ENCODE results near the gene PALM2AKAP2. TPM values are rescaled to one million over a fixed set of nuclear protein-coding genes. Genes with fewer than 3 reads are reported as not detected.

PALM2AKAP2 gene
- total RNA-seq, 1 experiment from 2014 or later, result not detected

DNA sequence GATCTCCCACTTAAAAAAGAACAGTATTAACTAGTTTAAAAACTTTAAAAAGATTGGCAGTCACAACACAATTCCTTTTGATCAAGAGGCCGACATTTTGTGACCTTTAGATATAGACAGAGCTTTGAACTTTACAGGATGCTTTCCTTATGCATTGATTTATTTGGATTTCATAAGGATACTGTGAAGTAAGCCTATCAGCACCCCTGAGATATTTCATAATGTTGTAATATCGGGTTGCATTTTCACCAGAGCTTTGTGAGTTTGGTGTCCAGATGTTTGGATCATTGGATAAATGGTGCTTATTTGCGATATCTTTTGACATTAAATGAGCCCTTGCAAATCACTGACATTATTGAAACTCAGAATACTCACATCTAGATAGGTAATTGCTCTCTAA lies 7.7 kb downstream of the PALM2AKAP2 start:
- Mint-ChIP-seq H3K27me3 (ENCODE audit: unreplicated experiment) (peaks cover 4% of the 10 kb centered on the region), H3K9me3 (ENCODE audit: low read depth, unreplicated experiment) (no peaks in the 10 kb centered on the region), H3K4me3 (ENCODE audit: low read depth, unreplicated experiment) (no peak overlapping the region), H3K4me1 (ENCODE audit: low read depth, unreplicated experiment) (peaks cover 8% of the 10 kb centered on the region), H3K36me3 (ENCODE audit: insufficient read depth, unreplicated experiment) (no peaks in the 10 kb centered on the region), H3K27ac (ENCODE audit: unreplicated experiment) (no peak overlapping the region)
- TF ChIP-seq, protein P1, sequence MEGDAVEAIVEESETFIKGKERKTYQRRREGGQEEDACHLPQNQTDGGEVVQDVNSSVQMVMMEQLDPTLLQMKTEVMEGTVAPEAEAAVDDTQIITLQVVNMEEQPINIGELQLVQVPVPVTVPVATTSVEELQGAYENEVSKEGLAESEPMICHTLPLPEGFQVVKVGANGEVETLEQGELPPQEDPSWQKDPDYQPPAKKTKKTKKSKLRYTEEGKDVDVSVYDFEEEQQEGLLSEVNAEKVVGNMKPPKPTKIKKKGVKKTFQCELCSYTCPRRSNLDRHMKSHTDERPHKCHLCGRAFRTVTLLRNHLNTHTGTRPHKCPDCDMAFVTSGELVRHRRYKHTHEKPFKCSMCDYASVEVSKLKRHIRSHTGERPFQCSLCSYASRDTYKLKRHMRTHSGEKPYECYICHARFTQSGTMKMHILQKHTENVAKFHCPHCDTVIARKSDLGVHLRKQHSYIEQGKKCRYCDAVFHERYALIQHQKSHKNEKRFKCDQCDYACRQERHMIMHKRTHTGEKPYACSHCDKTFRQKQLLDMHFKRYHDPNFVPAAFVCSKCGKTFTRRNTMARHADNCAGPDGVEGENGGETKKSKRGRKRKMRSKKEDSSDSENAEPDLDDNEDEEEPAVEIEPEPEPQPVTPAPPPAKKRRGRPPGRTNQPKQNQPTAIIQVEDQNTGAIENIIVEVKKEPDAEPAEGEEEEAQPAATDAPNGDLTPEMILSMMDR (IDR thresholded peaks at IDR 0.05; ENCODE audit: unreplicated experiment), result no peak
- no peak for DNase-seq
- CTCF ChIA-PET, result no interaction called here
- no TSS peak for BruUV-seq (replicated peaks)
- intact Hi-C loops (cut with micrococcal nuclease; ENCODE audit: unreplicated experiment), result no loop called here

DNA sequence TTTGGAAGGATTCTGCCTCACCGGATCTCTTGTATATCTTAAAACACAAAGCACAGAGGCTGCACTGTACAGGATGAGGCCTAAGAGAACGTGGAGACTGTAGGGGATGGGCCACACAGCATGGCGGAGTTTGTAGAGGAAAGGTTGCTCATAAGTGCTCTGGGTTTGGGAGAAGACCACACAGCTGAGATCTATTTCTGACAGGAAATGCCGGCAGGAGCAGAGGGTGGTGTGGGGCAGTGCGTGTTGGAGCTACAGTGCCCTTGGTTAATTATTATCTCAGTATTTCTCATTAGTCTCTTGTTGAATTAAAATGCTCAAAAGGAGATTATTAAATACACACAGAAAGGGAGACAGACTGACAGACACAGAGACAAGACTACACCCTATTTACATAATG lies 9.6 kb downstream of the PALM2AKAP2 start:
- Mint-ChIP-seq H3K4me1 (ENCODE audit: low read depth, unreplicated experiment) (peaks cover 8% of the 10 kb centered on the region), H3K27me3 (ENCODE audit: unreplicated experiment) (no peaks in the 10 kb centered on the region), H3K36me3 (ENCODE audit: insufficient read depth, unreplicated experiment) (no peaks in the 10 kb centered on the region), H3K27ac (ENCODE audit: unreplicated experiment) (no peak overlapping the region), H3K9me3 (ENCODE audit: low read depth, unreplicated experiment) (no peaks in the 10 kb centered on the region), H3K4me3 (ENCODE audit: low read depth, unreplicated experiment) (no peak overlapping the region)
- TF ChIP-seq, protein P1 (IDR thresholded peaks at IDR 0.05; ENCODE audit: unreplicated experiment), result no peak
- BruUV-seq (replicated peaks), result no TSS peak
- intact Hi-C loops (cut with micrococcal nuclease; ENCODE audit: unreplicated experiment), result no loop called here
- CTCF ChIA-PET, result interaction anchor here (0.9 kb wide), 1 partner anchor 15 kb away, joined by 3 read pairs; no protein-coding TSS in a partner anchor
- DNase-seq, result no peak

DNA sequence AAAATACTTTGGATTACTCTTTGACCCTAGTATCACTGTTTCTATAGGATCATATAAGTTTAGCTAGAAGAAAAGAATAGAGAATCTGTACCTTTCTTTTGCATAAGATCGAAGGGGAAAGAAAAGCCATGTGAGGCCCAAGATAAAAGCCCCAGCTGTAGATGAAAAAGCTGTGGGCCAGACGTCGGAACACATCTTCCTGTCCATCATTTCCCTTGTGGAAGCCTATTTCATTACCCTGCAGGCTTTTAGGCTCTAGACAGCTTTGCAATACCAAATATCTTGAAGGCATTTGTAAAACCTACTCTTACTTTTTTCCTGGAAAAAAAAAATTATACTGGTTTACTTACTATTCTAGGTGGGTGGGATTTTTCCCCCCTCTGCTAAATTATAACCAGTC lies 10.0 kb downstream of the PALM2AKAP2 start:
- Mint-ChIP-seq H3K9me3 (ENCODE audit: low read depth, unreplicated experiment) (no peaks in the 10 kb centered on the region), H3K27me3 (ENCODE audit: unreplicated experiment) (no peaks in the 10 kb centered on the region), H3K36me3 (ENCODE audit: insufficient read depth, unreplicated experiment) (no peaks in the 10 kb centered on the region), H3K4me3 (ENCODE audit: low read depth, unreplicated experiment) (no peak overlapping the region), H3K4me1 (ENCODE audit: low read depth, unreplicated experiment) (peaks cover 8% of the 10 kb centered on the region), H3K27ac (ENCODE audit: unreplicated experiment) (no peak overlapping the region)
- no peak for DNase-seq
- intact Hi-C loops (cut with micrococcal nuclease; ENCODE audit: unreplicated experiment), result no loop called here
- CTCF ChIA-PET, result interaction anchor here (0.9 kb wide), 1 partner anchor 15 kb away, joined by 3 read pairs; no protein-coding TSS in a partner anchor
- TF ChIP-seq, protein P1 (IDR thresholded peaks at IDR 0.05; ENCODE audit: unreplicated experiment), result no peak
- no TSS peak for BruUV-seq (replicated peaks)

DNA sequence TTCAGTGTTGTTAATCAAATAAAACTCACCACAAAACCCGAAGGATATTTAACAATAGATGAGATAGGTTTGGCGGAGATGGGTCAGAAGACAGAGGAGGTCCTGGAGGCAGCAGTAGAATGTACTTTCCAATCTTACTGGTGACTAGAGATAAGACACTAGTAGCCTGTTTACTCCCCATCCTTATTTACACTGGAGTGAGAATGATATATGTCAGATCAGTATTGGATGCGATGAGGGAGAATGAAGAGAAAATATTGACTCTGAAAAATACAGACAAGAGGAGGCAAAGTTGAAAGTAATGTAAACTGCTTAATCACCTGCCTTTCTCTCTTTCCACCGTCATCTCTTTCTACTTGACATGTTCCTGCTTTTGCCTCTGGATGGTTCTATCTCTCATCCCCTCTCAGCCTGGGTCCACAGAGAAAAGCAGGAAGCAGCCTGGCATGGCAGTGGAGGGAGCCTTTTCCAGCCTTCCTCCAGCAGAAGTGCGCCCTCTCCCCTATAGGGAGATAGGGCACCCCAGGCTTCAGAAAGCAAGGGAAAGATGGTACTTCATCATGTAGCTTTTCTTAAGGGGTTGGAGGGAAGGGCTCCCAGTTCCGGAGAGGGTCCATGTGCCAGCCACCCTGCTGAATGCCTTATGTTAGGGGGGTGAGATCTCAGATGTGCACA lies 11.1 kb downstream of the PALM2AKAP2 start:
- no peak for DNase-seq
- no TSS peak for BruUV-seq (replicated peaks)
- CTCF ChIA-PET, result no interaction called here
- peaks cover 8% of the 10 kb centered on the region for H3K4me1 Mint-ChIP-seq (ENCODE audit: low read depth, unreplicated experiment)
- TF ChIP-seq, protein P1 (IDR thresholded peaks at IDR 0.05; ENCODE audit: unreplicated experiment), result no peak
- H3K4me3 Mint-ChIP-seq (ENCODE audit: low read depth, unreplicated experiment), result no peak overlapping the region
- H3K36me3 Mint-ChIP-seq (ENCODE audit: insufficient read depth, unreplicated experiment), result no peaks in the 10 kb centered on the region
- H3K27ac Mint-ChIP-seq (ENCODE audit: unreplicated experiment), result no peak overlapping the region
- intact Hi-C loops (cut with micrococcal nuclease; ENCODE audit: unreplicated experiment), result no loop called here
- no peaks in the 10 kb centered on the region for H3K27me3 Mint-ChIP-seq (ENCODE audit: unreplicated experiment)
- H3K9me3 Mint-ChIP-seq (ENCODE audit: low read depth, unreplicated experiment), result no peaks in the 10 kb centered on the region

Measured in Calu3 (cell line).